Activated B cell treated with CpG ODN at 0.5 μM for 24 hours (primary cell): ENCODE results near the gene VLDLR. TPM values are rescaled to one million over a fixed set of nuclear protein-coding genes. Genes with fewer than 3 reads are reported as not detected.

Source experiments
- ATAC-seq: fragments of 200-7000 bp; cut with Tn5 transposase; one replicate; pipeline ENCODE4 v1.10.0; 2021; ENCODE audit warnings: low read depth, mild to moderate bottlenecking, moderate library complexity
- CTCF ChIA-PET: fragments of 350-600 bp; sonication (Branson Sonifier 250); formaldehyde crosslinking; loops from one replicate; lab custom pipeline; 2021; ENCODE audit warnings: antibody characterized with exemption; lab: Charles Lee
- POLR2A ChIA-PET: fragments of 350-600 bp; sonication (Branson Sonifier 250); formaldehyde crosslinking; loops from one replicate; lab custom pipeline; 2021; ENCODE audit warnings: antibody characterized with exemption; lab: Charles Lee
- DNase-seq: peaks from one replicate; pipeline ENCODE4 v3.0.0; 2022
- H3K27ac Mint-ChIP-seq: one replicate; pipeline ENCODE4 v1.8.0; 2020; ENCODE audit warnings: mixed read lengths
- H3K27me3 Mint-ChIP-seq: one replicate; pipeline ENCODE4 v1.8.0; 2021; ENCODE audit warnings: mixed read lengths
- H3K36me3 Mint-ChIP-seq: one replicate; pipeline ENCODE4 v1.8.0; 2021; ENCODE audit warnings: low read depth, mixed read lengths
- H3K4me1 Mint-ChIP-seq: one replicate; pipeline ENCODE4 v1.8.0; 2021; ENCODE audit warnings: mixed read lengths
- H3K4me3 Mint-ChIP-seq: one replicate; pipeline ENCODE4 v1.8.0; 2020; ENCODE audit warnings: mild to moderate bottlenecking, mixed read lengths
- H3K9me3 Mint-ChIP-seq: one replicate; pipeline ENCODE4 v1.8.0; 2020; ENCODE audit warnings: mixed read lengths
- intact Hi-C: fragments of 100-400 bp; cut with micrococcal nuclease; formaldehyde crosslinking; loops from one replicate; pipeline ENCODE4 v1.15.1; 2024
- total RNA-seq: library from RNA; stranded (reverse); gene quantifications from 2 replicates; pipeline ENCODE4 v1.2.3, GENCODE V29; 2022
- TF ChIP-seq, protein P1 (sequence below): fragments of 200-600 bp; IDR thresholded peaks from one replicate; pipeline ENCODE4 v1.8.0; 2022; ENCODE audit warnings: antibody characterized with exemption, mild to moderate bottlenecking

The VLDLR gene
- total RNA-seq, 1 donor from 2014 or later, result 1.3 TPM

DNA sequence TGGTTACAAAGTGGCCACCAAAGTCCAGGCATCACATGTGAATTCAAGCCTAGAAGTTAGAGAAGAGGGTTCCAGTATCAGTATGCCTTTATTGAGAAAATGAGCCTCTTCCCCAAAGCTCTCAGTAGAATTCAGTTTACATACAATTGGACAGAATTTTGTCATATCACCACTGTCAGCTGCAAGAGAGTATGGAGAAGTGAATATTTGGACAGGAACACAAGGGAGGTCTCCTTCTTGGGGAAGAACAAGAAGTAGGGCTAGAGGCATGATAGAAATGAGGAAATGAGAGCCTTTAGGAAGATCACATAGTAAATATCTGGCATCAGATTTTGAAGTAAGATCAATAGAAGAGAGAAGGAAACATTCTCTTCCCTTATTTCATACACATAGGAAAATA is 27.8 kb upstream of the VLDLR start:
- ATAC-seq, result no peak
- H3K36me3 Mint-ChIP-seq, result no peaks in the 10 kb centered on the region
- intact Hi-C loops, result no loop called here

DNA sequence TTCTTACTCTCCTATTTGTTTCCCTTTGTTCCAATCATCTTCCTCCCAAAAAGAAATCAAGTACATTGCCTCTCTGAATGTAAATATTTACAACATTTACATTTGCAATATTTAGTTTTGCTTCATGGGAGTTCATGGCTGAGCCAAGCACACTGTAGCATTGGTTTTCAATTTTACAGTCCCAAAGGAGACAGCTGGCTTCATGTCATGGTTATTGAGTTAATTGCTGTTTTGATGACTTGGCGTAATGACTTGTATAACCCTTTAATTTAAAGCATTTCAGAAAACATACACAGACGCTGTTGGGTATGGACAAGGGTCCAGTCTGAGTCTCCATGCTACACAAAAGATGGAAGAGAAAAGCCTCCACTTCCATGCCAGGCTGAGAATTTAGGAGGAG is 25.6 kb upstream of the VLDLR start:
- TF ChIP-seq, protein P1, sequence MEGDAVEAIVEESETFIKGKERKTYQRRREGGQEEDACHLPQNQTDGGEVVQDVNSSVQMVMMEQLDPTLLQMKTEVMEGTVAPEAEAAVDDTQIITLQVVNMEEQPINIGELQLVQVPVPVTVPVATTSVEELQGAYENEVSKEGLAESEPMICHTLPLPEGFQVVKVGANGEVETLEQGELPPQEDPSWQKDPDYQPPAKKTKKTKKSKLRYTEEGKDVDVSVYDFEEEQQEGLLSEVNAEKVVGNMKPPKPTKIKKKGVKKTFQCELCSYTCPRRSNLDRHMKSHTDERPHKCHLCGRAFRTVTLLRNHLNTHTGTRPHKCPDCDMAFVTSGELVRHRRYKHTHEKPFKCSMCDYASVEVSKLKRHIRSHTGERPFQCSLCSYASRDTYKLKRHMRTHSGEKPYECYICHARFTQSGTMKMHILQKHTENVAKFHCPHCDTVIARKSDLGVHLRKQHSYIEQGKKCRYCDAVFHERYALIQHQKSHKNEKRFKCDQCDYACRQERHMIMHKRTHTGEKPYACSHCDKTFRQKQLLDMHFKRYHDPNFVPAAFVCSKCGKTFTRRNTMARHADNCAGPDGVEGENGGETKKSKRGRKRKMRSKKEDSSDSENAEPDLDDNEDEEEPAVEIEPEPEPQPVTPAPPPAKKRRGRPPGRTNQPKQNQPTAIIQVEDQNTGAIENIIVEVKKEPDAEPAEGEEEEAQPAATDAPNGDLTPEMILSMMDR, result no peak
- Mint-ChIP-seq H3K4me1 (no peaks in the 10 kb centered on the region), H3K27ac (no peak overlapping the region), H3K4me3 (no peak overlapping the region), H3K36me3 (no peaks in the 10 kb centered on the region), H3K27me3 (peaks cover 13% of the 10 kb centered on the region), H3K9me3 (peaks cover 6% of the 10 kb centered on the region)
- intact Hi-C loops, result no loop called here
- ChIA-PET POLR2A (no interaction called here), CTCF (no interaction called here)
- ATAC-seq (no peak), DNase-seq (no peak)

More for the DNA sequence above, 27.8 kb upstream of the VLDLR start:
- Mint-ChIP-seq H3K27ac (no peak overlapping the region), H3K4me1 (no peaks in the 10 kb centered on the region), H3K4me3 (no peak overlapping the region), H3K27me3 (peaks cover 8% of the 10 kb centered on the region), H3K9me3 (peaks cover 6% of the 10 kb centered on the region)
- no peak for DNase-seq
- TF ChIP-seq, protein P1, result no peak
- ChIA-PET POLR2A (interaction anchor here (0.6 kb wide), 1 partner anchor 16 kb away, joined by 3 read pairs; no protein-coding TSS in a partner anchor), CTCF (no interaction called here)

GRCh38 chr9:2597483-2597882 is 24.1 kb upstream of the VLDLR start:
- Mint-ChIP-seq H3K4me3 (no peak overlapping the region), H3K9me3 (peaks cover 6% of the 10 kb centered on the region), H3K27me3 (peaks cover 18% of the 10 kb centered on the region), H3K27ac (no peak overlapping the region), H3K36me3 (no peaks in the 10 kb centered on the region), H3K4me1 (no peaks in the 10 kb centered on the region)
- no peak for DNase-seq
- ChIA-PET POLR2A (no interaction called here), CTCF (no interaction called here)
- intact Hi-C loops, result no loop called here
- TF ChIP-seq, protein P1, result no peak
- no peak for ATAC-seq

DNA sequence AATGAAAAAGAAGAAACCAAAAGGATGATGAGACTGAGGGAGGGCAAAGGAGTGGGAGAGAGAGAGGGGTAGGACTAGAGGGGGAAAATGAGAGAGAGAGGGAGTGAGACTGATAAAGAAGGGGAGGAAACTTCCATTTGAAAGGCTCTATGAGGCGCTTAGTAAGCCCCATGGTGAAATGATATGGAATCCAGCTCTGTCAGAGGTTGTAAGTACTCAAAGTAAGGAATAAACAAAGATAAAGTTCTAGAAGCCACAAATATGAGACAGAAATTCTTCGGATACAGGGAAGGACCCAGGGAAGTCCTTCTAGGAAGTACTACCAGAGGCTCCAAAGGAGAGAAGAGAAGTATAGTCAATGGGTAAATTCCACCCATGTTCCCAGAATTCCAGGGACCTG is 21.7 kb upstream of the VLDLR start:
- CTCF ChIA-PET, result no interaction called here
- no peak overlapping the region for H3K4me3 Mint-ChIP-seq
- H3K4me1 Mint-ChIP-seq, result no peaks in the 10 kb centered on the region
- no peak overlapping the region for H3K27ac Mint-ChIP-seq
- H3K27me3 Mint-ChIP-seq, result peaks cover 21% of the 10 kb centered on the region
- no peak for ATAC-seq
- no peaks in the 10 kb centered on the region for H3K9me3 Mint-ChIP-seq
- no peak for DNase-seq
- intact Hi-C loops, result no loop called here
- H3K36me3 Mint-ChIP-seq, result no peaks in the 10 kb centered on the region
- POLR2A ChIA-PET, result no interaction called here
- TF ChIP-seq, protein P1, result no peak

DNA sequence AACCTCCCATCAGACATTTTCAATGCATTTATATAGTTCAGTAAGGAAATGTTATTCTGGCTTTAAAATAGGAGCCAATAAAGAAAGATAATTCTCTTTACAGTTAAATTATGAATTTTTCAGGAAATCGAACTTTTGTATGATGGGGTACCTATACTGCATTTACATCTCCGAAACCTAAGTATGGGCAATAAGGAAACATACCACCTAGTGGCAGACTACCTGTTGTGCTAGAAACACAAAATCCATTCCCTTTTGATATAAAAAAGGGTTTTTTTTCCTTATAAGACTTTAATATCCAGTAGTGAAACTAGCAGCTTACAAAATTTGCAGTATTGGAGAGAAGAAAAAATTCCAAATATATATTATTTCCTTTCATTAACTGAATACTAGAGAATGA is 21.3 kb upstream of the VLDLR start:
- DNase-seq (no peak), ATAC-seq (no peak)
- TF ChIP-seq, protein P1, result no peak
- no peaks in the 10 kb centered on the region for H3K4me1 Mint-ChIP-seq
- intact Hi-C loops, result no loop called here
- no peaks in the 10 kb centered on the region for H3K9me3 Mint-ChIP-seq
- no peaks in the 10 kb centered on the region for H3K36me3 Mint-ChIP-seq
- peaks cover 21% of the 10 kb centered on the region for H3K27me3 Mint-ChIP-seq
- ChIA-PET POLR2A (no interaction called here), CTCF (no interaction called here)
- H3K27ac Mint-ChIP-seq, result no peak overlapping the region
- no peak overlapping the region for H3K4me3 Mint-ChIP-seq
